ENCODE measurements around the gene RCCD1.

DNA sequence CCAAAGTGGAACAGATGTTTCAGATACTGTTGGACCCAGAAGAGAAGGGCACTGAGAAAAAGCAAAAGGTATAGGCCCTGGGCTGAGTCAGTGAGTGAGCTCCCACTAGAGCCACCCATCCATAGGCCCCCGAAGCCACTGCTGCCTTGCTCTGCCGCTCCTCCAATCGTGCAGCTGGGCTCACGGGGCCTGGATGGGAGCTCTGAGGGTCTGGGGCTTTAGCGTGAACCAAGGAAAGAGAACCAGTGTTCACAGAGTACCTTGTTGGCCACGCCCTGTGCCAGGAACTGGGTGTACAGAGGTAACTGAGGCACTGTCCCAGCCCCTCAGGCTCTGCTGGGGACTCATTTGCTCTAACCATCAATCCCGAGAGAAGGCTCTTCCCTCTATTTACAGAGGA lies 14.9 kb upstream of the RCCD1 start:
- TF ChIP-seq EZH2 (IDR thresholded peaks at IDR 0.05; ENCODE audit: insufficient read depth, poor library complexity, severe bottlenecking) = no peak
- no peak for TF ChIP-seq EZH2phosphoT487 (IDR thresholded peaks at IDR 0.05; ENCODE audit: insufficient read depth, low read depth)
